SJSA1 (cell line): ENCODE measurements around the gene PRKAR2A. TPM values are rescaled to one million over a fixed set of nuclear protein-coding genes. Genes with fewer than 3 reads are reported as not detected.

Experiments used
- total RNA-seq: library from RNA; depleted of rRNA; stranded (reverse); fragments of >200 nt; shearing (Covaris generic); gene quantifications from 2 replicates; pipeline ENCODE4 v1.2.3, GENCODE V29; 2014; rRNA removed

Gene PRKAR2A
- total RNA-seq, 1 experiment from 2014 or later, result 26.9 TPM

Other genes starting within 250 kb of the PRKAR2A start
- gene UQCRC1, start 238.2 kb downstream of the PRKAR2A start, total RNA-seq, result 377 and 397 TPM in 2 replicates
- not detected in 2 replicates for gene TMEM89, start 226.1 kb downstream of the PRKAR2A start, total RNA-seq
- 10.6 and 16.4 TPM in 2 replicates for gene SLC26A6, start 212.4 kb downstream of the PRKAR2A start, total RNA-seq
- gene CELSR3, start 185.0 kb downstream of the PRKAR2A start, total RNA-seq, result under 0.01 and 0.26 TPM in 2 replicates
- 8.7 and 10.2 TPM in 2 replicates for gene NCKIPSD, start 162.0 kb downstream of the PRKAR2A start, total RNA-seq
- gene IP6K2, start 130.7 kb downstream of the PRKAR2A start, total RNA-seq, result 52.3 and 61.7 TPM in 2 replicates
- 21.9 and 32.6 TPM in 2 replicates for gene SLC25A20, start 51.0 kb upstream of the PRKAR2A start, total RNA-seq
- 85.5 and 93.4 TPM in 2 replicates for gene ARIH2, start 71.0 kb upstream of the PRKAR2A start, total RNA-seq
- 25.5 and 34.4 TPM in 2 replicates for gene P4HTM, start 142.4 kb upstream of the PRKAR2A start, total RNA-seq
- 35.5 and 36.8 TPM in 2 replicates for gene WDR6, start 159.5 kb upstream of the PRKAR2A start, total RNA-seq
- gene DALRD3, start 170.7 kb upstream of the PRKAR2A start, total RNA-seq, result 22.6 and 27.2 TPM in 2 replicates
- gene NDUFAF3, start 174.2 kb upstream of the PRKAR2A start, total RNA-seq, result 54.3 and 109 TPM in 2 replicates
- gene IMPDH2, start 181.5 kb upstream of the PRKAR2A start, total RNA-seq, result 105 and 128 TPM in 2 replicates
- gene QRICH1, start 246.2 kb upstream of the PRKAR2A start, total RNA-seq, result 37.8 and 77.3 TPM in 2 replicates